ENCODE results near the gene MZT2A.
"Not testable (repeated sequence)": the region's sequence is repeated elsewhere in the genome, so short reads cannot be mapped to it uniquely, and the experiment has no call there.

Gene MZT2A, protein sequence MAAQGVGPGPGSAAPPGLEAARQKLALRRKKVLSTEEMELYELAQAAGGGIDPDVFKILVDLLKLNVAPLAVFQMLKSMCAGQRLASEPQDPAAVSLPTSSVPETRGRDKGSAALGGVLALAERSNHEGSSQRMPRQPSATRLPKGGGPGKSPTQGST

DNA sequence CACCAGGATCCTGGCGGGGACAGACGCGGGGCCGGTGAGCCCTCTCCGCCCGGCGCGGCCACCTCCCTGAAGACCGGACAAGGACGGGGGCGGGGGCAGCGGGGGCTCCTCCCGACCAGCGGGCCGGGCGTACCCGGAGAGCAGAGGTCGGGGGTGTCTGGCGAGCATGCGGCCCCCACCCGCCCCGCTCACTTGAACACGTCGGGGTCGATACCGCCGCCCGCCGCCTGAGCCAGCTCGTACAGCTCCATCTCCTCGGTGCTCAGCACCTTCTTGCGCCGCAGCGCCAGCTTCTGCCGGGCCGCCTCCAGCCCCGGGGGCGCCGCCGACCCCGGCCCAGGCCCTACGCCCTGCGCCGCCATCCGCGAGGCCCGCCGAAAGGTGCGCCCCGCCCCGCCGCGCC lies at the start of gene MZT2A:
TSS of gene MZT2A (minus strand) at position 383 of the 403 bp plus-strand sequence. CDS start at position 362, 21 bp downstream.
- not testable (repeated sequence) for DNase-seq (ENCODE audit: low read depth, low spot score)

GRCh38 chr2:131538856-131539255 lies 46.7 kb upstream of the MZT2A start:
- DNase-seq (ENCODE audit: low read depth, low spot score): not testable (repeated sequence)

DNA sequence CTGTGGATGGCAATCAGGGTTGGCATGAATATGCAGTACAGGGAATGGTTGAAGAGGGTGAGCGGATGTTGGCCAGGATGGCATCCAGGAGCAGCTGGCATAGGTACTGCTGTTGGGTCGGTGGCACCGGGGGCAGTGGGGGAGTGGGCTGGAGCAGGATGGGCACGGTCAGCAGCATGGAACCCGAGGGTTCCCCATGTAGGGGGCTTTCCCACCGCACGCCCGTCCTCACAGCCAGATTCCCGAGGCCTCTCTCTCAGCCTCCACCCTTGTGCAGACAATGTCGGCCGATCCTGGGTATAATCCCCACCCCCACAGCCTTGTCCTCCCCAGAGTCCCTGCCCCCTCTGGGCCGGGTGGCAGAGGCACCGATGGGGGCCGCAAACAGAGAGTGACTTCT lies 44.6 kb upstream of the MZT2A start:
- not testable (repeated sequence) for DNase-seq (ENCODE audit: low read depth, low spot score)

GRCh38 chr2:131535951-131536826 lies 44.0 kb upstream of the MZT2A start:
- not testable (repeated sequence) for DNase-seq (ENCODE audit: low read depth, low spot score)

- no peak for DNase-seq (ENCODE audit: low read depth, low spot score)
These were observed 43.3 kb upstream of the MZT2A start for GRCh38 chr2:131535526-131535925.

DNA sequence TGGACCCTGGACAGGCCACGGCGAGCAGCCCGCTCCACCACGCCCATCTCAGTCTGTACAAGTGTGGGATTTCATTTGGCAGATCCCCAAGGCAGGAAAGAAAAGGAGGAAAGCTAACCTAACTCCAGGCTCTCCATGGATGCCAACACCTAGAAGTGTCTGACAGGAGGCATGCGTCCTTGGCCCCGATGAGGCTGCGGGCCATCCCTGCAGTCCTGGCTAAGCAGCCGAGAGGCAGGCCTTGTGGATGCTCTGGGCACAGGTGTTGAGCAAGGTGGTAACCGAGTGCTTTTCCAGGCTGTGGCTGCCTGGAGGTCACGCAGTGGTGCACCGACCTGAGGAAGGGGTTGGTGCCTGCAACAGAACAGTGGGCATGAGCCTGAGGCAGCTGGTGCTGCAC lies 42.8 kb upstream of the MZT2A start:
- not testable (repeated sequence) for DNase-seq (ENCODE audit: low read depth, low spot score)

GRCh38 chr2:131534317-131534672 lies 42.1 kb upstream of the MZT2A start:
- not testable (repeated sequence) for DNase-seq (ENCODE audit: low read depth, low spot score)

DNA sequence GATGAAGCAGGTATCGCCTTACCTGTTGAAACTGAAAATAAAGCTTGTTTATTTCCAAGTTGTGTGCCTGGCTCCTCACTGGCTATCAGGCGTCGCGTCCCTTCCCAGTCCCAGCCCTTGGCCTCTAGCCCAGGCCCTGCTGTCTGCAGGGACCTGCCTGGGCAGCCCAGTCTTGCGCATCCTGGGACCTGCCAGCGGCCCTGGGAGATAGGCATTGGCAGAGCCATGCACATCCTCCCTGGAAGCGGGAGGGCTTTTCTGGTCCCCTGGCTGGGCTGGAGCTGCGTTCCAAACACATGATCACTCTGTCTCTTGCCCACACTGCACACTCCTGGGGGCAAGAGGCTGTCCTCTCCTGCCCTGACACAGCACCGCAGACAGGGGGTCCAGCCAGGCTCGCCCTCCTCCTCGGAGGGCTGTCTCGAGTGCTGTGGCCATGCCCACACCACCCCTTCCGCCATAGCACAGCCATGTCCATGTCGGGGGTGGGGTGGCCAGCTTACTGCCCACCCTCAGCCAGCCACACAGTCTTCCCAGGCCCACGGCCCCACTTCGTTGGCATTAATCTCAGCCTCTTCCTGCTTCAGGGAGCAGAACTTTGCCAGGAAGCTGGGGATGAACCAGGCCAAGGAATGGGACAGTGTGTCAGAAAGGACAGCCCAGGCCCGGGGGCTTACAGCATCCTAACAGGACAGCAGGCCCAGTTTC lies 41.6 kb upstream of the MZT2A start:
- DNase-seq (ENCODE audit: low read depth, low spot score): not testable (repeated sequence)

DNA sequence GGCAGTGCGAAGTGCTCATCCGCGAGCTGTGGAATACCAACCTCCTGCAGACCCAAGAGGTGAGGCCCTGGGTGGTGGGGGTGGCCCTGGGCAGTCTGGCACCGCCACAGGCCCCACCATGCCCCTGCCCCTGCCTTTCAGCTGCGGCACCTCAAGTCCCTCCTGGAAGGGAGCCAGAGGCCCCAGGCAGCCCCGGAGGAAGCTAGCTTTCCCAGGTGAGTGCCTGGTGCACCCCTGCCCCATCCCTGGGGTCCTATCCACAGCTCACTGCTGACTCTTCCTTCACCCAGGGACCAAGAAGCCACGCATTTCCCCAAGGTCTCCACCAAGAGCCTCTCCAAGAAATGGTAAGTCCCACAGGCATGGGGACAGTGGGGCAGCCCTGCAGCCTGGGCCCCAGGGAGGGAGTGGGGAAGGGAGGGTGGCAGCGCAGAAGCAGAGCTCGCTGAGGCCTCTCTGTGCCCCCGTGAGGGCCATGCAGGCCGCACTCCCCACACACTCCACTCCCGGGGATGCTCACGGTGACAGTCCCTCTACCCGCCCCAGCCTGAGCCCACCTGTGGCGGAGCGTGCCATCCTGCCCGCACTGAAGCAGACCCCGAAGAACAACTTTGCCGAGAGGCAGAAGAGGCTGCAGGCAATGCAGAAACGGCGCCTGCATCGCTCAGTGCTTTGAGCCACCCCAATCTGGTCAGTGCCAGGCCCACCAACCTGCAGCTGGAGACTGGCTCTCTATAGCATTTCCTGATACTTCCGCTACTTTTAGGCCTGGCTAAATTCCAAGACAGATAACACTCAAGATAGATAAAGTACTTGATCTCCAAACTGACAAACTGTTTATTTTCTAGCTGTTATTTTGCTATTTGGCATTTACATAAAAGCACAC lies 40.8 kb upstream of the MZT2A start:
- not testable (repeated sequence) for DNase-seq (ENCODE audit: low read depth, low spot score)

DNA sequence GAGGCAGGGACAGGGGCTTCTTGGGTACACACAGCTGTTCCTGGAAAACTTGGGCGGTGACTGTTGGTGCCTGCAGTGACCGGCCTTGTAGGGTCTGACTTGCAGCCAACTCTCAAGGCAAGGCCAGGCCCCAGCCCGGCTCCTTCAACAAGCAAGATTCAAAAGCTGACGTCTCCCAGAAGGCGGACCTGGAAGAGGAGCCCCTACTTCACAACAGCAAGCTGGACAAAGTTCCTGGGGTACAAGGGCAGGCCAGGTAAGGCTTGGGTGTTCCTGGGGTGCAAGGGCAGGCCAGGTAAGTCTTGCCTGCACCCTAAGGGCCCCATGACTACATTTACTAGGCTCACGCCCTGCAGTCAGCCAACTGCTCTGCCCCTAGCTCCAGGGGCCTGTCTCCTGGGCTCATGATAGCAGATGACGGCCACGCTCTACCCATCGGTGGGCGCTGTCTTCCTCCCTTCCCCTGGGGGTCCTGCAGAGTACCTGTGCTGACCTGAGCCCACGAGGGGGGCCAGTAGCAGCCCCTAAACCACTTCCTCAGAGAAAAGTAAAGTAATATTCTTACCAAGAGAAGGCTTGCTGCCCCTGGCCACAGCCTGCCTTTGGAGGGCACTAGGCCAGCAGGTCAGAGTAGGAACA lies 39.5 kb upstream of the MZT2A start:
- DNase-seq (ENCODE audit: low read depth, low spot score): not testable (repeated sequence)

- not testable (repeated sequence) for DNase-seq (ENCODE audit: low read depth, low spot score)
These were observed 38.6 kb upstream of the MZT2A start for GRCh38 chr2:131530626-131531344.

DNA sequence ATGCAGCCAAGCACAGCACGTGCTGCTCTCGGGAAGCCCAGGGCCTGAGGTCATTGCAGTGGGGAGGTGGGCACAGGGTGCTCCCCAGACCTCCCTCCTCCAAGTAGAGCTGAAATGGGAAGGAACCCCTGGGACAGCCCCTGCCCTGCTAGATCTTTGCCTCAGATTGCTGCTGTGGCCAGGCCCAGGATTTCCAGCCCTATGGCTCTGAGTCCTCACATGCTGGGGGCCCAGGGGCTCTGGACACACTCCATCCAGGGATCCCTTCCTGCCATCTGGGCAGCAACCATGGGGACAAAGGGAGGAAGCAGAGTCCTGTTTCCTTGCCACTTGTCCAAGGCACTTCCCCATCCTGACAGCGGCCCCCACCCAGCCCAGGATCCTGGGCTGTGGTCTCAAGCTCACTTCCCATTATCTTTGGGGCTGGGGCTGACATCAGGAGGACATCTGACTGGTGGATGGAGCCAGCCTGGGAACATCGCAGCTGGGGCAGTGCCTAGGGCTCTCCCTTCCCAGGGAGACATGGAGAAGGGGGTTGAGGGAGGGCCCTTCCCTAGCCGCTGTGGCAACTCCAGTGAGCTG lies 37.8 kb upstream of the MZT2A start:
- DNase-seq (ENCODE audit: low read depth, low spot score): not testable (repeated sequence)

GRCh38 chr2:131528981-131529863 lies 37.0 kb upstream of the MZT2A start:
- not testable (repeated sequence) for DNase-seq (ENCODE audit: low read depth, low spot score)

- not testable (repeated sequence) for DNase-seq (ENCODE audit: low read depth, low spot score)
These were observed 35.2 kb upstream of the MZT2A start, which contains the start of gene CCDC74A for GRCh38 chr2:131527131-131528001. TSS of gene CCDC74A (plus strand) at chr2:131527888. CDS start at chr2:131527971, 83 bp downstream.

GRCh38 chr2:131525256-131525655 lies 33.1 kb upstream of the MZT2A start:
- not testable (repeated sequence) for DNase-seq (ENCODE audit: low read depth, low spot score)

GRCh38 chr2:131521961-131522781 lies 30.0 kb upstream of the MZT2A start:
- DNase-seq (ENCODE audit: low read depth, low spot score): no peak

- DNase-seq (ENCODE audit: low read depth, low spot score): not testable (repeated sequence)
These were observed 29.3 kb upstream of the MZT2A start for GRCh38 chr2:131521524-131521923.

Measured in smooth muscle cell of the brain vasculature (primary cell).